KOPT-K1 (cell line): ENCODE measurements around the gene CREBZF.
A peak's percentile ranks its signal among the peaks of the same experiment; 100 is the strongest.
"Not testable (repeated sequence)": the region's sequence is repeated elsewhere in the genome, so short reads cannot be mapped to it uniquely, and the experiment has no call there.

Experiments used
- H3K27ac ChIP-seq: fragments of 200-600 bp; sonication (generic); 2 replicates; pipeline ENCODE4 v1.5.1; 2016; ENCODE audit warnings: antibody characterized with exemption, mild to moderate bottlenecking, low read depth, low read length; ENCODE audit not compliant: poor library complexity, severe bottlenecking
- H3K36me3 ChIP-seq: fragments of 200-600 bp; sonication (generic); 2 replicates; pipeline ENCODE4 v1.5.1; 2017; ENCODE audit warnings: antibody characterized with exemption, mild to moderate bottlenecking, low read length, moderate library complexity; ENCODE audit not compliant: insufficient read depth
- H3K9me3 ChIP-seq: fragments of 200-600 bp; sonication (generic); 2 replicates; pipeline ENCODE4 v1.5.1; 2017; ENCODE audit warnings: antibody characterized with exemption, low read length, mild to moderate bottlenecking; ENCODE audit not compliant: insufficient read depth, poor library complexity, severe bottlenecking

CREBZF gene

DNA sequence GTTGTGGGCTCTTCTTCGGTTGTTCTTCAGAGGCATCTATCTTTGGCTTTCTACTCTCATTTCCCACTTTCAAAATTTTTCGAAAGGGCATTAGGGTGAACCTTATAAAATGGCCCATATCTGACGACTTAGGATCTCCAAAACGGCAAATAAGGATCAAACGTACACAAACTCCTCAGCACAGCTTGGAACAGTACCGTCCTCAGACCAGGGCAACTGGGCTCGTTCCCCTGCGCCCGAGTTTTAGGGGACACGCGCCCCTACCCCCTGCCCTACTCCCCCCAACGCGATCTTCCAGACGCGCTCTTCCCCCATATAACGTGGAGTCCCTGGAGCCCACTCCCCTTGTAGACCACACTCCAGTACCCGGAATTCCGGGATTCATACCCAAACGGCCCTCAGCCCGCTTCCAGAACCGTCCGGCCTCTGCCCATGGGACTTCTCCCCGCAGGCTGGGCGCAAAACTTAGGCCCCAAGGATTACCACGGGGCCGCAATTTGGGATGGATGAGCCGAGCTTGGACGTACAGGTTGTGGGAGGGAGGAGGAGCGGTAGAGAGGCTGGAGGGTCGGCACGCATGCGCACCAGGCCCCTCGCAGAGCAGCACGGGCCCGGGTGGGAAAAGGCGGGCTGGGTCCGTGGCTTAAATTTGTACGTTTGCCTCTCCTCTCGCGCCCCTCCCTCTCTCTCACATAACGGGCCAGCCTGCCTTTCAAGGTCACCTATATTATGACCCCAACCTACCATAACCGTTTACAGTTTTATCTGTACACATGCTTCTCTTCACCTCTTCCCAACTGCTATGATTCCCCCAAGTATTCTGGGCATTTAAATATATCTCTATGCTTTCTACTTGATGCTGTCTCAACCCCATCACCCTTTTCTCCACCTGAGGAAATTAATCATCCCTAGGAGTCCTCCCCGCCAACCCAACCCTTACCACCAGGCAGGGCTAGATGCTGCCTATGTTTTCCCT, 17.7 kb upstream of the CREBZF start:
- no peaks in the 10 kb centered on the region for H3K36me3 ChIP-seq
- H3K27ac ChIP-seq = no peak overlapping the region
- no peaks in the 10 kb centered on the region for H3K9me3 ChIP-seq

DNA sequence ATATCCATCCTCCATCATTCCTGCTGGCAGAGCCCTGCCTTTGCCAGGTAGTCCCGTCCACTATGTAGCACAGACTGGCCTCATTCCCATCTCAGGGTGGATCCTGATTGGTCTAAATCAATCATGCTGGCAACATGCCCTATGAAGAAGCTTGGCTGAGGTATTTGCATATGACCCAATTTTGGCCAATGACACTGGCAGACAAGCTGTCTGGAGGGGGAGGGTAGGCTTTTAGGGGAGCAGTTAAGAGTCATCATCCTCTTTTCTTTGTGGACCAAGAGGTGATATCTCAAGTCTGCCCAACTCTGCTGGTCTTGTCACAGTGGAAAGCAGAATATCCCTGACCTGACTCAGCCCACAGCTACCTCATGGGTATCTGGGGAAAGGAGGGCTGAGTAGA, 16.0 kb upstream of the CREBZF start:
- Histone ChIP-seq H3K36me3 (no peaks in the 10 kb centered on the region), H3K27ac (no peak overlapping the region), H3K9me3 (no peaks in the 10 kb centered on the region)

DNA sequence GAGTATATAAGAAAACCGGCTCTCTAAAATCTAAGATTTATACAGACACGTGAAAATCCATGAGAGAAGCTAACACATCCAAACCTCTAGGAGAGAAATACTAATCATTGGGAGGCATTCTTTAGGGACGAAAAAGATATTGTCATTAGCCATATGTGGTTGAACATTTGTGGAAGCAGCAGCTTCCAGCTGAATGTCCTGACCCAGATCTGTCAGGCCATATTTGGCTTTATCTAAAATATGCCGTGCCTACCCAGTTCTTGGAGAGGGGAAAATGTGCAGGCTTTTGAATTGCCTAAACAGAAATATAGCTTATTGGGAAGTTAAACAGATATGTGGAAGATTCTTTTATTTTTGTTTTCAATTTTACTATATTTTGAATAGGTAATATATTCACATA, 14.6 kb upstream of the CREBZF start:
- Histone ChIP-seq H3K36me3 (no peaks in the 10 kb centered on the region), H3K27ac (no peak overlapping the region), H3K9me3 (no peaks in the 10 kb centered on the region)

- H3K36me3 ChIP-seq = no peaks in the 10 kb centered on the region
- peaks cover 6% of the 10 kb centered on the region for H3K9me3 ChIP-seq
Observed at GRCh38 chr11:85673393-85673792, 8.5 kb upstream of the CREBZF start.

GRCh38 chr11:85672105-85672902, 7.4 kb upstream of the CREBZF start:
- no peak overlapping the region for H3K27ac ChIP-seq
- no peaks in the 10 kb centered on the region for H3K36me3 ChIP-seq

More at GRCh38 chr11:85673393-85673792, 8.5 kb upstream of the CREBZF start:
- H3K27ac ChIP-seq = no peak overlapping the region

GRCh38 chr11:85670949-85671663, 6.2 kb upstream of the CREBZF start:
- H3K27ac ChIP-seq, H3K36me3 ChIP-seq: not testable (repeated sequence)

More at GRCh38 chr11:85672105-85672902, 7.4 kb upstream of the CREBZF start:
- peaks cover 6% of the 10 kb centered on the region for H3K9me3 ChIP-seq

DNA sequence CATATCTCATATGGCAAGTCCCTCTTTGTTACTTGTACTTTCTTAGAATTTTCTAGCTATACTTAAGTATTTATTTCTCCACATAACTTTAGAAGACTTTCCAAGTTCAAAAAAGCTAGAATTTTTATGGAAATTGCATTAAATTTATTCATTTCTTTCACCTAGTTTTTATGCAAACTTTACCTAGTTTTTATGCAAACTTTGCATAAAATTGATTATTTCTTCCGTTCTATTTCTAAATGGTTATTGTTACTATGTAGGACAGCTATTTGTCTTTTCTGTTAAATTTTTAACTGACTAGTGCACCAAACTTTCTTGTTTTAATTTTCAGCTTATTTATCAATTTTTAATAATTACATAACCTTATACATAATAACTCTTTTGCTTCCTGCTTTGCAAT, 3.2 kb upstream of the CREBZF start:
- H3K36me3 ChIP-seq = peaks cover 3% of the 10 kb centered on the region
- H3K9me3 ChIP-seq = no peaks in the 10 kb centered on the region
- no peak overlapping the region for H3K27ac ChIP-seq

More at GRCh38 chr11:85670949-85671663, 6.2 kb upstream of the CREBZF start:
- H3K9me3 ChIP-seq = not testable (repeated sequence)

- Histone ChIP-seq H3K9me3 (no peaks in the 10 kb centered on the region), H3K27ac (no peak overlapping the region), H3K36me3 (peaks cover 17% of the 10 kb centered on the region)
Observed at GRCh38 chr11:85666687-85667086, 1.8 kb upstream of the CREBZF start.

DNA sequence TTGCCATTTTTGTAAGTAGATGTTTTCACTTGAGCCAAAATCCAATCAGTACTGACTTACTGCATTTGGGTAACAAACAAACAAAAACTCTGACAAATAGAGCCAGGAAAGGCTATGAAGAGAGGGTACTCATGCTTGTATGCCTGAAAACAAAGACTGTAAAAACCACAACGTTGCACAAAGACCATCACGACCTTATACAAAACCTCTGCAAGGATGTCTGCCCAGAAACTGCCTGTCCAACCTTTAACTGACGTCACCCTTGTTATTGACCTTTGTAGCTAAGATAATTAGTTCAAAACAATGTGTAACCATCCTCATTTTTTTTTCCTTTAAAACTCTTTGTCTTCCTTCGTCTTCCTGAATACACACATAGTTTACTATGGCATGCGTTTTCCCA, 804 bp upstream of the CREBZF start:
- no peak overlapping the region for H3K27ac ChIP-seq
- H3K9me3 ChIP-seq = no peaks in the 10 kb centered on the region
- peaks cover 26% of the 10 kb centered on the region for H3K36me3 ChIP-seq

GRCh38 chr11:85663753-85664614, 945 bp downstream of the CREBZF start:
- peak overlapping the region; percentile 97 for H3K27ac ChIP-seq
- no peaks in the 10 kb centered on the region for H3K9me3 ChIP-seq
- peaks cover 44% of the 10 kb centered on the region for H3K36me3 ChIP-seq

DNA sequence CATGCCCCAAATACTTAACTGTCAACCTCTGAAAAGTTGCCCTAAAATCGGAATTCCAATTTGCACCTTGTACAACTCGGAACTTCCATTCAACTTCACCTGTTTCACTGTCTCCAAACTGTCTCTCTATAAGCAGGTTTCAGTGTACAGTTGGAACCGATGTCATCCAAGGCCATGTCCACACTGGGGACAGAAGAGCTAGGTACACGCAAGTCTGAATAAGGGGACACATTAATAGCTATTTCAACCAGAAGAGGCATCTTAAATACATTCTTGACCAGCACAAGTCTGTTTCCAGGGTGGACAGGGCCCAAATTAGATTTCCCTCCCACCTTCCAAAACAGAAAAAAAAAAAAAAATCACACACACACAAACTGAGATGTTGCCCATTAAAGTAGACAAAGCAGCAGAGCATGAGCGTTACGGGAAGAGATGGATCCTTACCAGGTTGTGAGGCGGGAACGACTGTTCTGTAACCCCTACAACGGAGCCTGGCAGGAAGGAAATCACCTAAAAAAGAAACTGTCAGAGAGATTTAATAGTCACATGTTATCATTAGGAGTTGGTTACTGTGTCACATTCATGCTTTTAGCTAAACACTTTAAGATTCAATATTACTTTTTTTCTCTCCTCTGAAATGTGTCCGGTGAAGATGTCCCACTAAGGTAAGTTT, 1.7 kb downstream of the CREBZF start:
- no peaks in the 10 kb centered on the region for H3K9me3 ChIP-seq
- H3K27ac ChIP-seq = peak overlapping the region; percentile 97
- H3K36me3 ChIP-seq = peaks cover 51% of the 10 kb centered on the region

DNA sequence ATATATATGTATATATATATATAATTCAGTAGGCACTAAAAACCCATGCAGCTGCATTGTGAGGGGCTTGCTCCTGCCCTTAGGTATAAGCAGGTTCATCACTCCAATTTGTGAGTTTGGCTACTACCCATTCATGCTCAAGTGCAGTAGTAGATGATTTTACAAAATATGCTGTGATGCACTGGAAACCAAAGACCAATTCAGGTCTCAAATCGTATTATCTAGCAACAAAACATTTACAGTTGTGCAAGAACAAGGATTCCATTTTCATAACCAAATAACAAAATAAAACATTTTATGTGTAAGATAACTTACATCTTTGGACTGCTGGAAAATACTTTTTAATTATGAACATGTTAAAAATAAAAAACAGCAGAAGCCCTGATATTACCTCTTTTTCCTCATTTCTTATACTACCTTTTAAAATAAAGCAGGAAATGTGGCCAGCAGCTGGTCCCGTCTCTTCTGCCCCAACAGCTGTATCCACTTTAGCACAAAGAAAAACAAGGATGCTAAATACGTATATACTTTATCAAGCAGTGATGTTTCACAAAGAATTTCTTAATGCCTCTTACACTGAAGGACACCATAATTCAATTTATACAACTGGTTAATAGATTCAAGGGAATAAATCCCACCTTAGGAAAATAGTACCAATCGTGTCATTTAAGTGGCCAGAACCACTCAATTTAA, 2.8 kb downstream of the CREBZF start:
- H3K36me3 ChIP-seq = peaks cover 62% of the 10 kb centered on the region
- no peaks in the 10 kb centered on the region for H3K9me3 ChIP-seq
- H3K27ac ChIP-seq = no peak overlapping the region

DNA sequence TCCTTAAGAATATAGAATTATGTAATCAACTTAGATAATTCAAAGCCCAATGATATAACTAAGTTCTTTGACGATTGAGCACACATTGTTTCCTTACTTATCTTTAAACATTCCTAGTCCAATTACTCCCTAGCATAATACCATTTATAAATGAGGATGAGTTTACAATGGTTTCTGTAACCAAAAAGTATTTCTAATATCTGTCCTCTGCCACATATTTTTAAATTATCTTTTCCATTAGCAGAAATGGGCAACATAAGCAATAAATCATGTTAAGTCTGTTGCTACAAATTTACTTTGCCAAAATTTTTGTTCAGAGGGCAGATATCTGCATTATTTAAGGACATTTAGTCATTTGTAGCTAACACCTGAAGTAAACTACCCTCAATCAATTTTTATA, 6.7 kb downstream of the CREBZF start:
- Histone ChIP-seq H3K36me3 (peaks cover 97% of the 10 kb centered on the region), H3K9me3 (no peaks in the 10 kb centered on the region), H3K27ac (no peak overlapping the region)
